EL (cell line): ENCODE measurements around the gene RPL36AL.
"Not testable (repeated sequence)": the region's sequence is repeated elsewhere in the genome, so short reads cannot be mapped to it uniquely, and the experiment has no call there.

Experiments
- DNase-seq: peaks from one replicate; pipeline ENCODE4 v3.0.0-alpha.2; 2016

Gene RPL36AL

DNA sequence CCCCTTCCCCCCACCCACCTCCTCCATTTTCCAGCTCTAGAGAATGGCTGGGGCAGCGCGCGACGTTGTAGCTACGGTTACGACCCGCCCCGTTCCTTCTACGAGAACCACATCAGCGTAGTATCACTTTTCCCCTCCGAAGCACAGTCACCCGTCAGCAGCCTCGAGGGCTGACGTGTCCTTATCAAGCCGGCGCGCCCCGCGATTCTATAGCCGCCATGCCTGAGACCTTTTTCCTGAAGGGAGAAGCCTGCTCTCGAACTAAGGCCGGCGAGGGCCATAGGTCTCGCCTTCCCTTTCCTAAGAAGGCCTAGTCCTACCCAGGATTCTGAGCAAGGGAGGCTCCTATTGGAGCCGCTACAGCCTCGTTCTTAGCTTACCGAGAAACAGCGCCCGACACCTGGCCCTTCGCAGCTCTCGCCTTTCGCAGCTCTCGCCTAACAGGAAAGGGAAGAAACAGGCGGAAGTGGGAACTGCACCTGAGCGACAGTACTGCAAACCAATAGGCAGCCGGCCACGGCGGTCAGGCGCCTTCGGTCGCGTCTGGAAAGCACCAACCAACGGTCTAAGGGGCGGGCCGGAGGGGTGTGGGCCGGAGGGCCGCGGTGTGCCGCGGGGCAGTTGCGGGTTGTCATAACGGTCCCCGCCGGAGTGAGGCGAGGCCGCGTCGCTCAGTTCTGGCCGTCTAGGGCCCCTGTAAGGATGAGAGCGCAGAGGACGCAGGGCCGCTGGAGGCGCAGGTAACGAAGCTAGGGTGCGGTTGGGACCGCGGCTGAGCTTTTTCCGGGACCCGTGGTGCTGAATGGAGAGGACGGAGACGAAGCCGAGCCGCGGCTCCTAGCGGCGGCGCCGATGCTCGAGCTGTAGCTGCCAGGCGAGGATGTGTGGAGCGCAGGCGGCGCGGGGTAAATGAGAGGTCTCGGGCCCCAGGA is at the start of gene RPL36AL, which contains the start of gene MGAT2:
Gene RPL36AL (minus strand): TSS at position 445 of the 932 bp plus-strand sequence. CDS start 1,522 bp downstream, outside the sequence.
Gene MGAT2 (plus strand): TSS at position 618 of the 932 bp plus-strand sequence. CDS start 470 bp downstream, outside the sequence.
- peak; percentile 99 for DNase-seq

DNA sequence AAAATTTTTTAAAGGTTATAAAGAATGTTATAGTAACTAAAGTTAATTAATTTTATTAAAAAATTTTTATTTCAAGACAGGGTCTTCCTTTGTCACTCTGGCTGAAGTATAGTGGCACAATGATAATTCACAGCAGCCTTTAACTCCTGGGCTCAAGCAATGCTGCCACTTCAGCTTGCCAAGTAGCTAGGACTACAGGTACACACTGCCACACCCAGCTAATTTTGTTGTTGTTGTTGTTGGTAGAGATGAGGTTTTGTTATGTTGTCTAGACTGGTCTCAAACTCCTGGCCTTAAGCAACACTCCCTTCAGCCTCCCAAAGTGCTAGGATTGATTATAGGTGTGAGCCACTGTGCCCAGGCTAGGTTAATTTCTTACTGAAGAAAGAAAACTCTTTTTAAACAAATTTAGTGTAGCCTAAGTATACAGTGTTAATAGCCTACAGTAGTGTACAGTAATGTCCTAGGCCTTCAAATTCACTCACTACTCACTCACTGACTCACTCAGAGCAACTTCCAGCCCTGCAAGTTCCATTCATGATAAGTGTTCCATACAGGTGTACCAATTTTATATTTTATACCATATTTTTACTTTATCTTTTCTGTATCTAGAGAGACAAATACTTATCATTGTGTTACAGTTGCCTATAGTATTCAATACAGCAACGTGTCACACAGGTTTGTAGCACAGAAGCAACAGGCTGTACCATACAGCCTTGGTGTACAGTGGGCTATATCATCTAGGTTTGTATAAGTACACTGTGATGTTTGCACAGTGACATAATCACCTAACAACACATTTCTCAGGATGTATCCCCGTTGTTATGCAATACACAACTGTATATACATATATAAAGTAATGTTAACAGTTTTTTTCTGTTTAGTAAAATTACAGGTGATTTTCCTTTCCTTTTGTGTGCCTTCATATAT is 39.4 kb upstream of the RPL36AL start:
- no peak for DNase-seq

DNA sequence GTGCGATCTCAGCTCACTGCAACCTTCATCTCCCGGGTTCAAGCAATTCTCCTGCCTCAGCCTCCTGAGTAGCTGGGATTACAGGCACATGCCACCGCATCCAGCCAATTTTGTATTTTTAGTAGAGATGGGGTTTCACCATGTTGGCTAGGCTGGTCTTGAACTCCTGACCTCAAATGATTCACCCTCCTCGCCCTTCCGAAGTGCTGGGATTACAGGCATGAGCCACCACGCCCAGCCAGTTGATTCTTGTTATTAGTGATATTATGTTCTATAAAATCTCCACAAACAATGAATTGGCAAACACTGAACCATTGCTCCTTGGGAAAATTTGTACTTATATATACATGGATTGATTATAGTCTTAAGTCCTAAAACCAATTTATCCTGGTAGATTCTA is 37.1 kb upstream of the RPL36AL start:
- not testable (repeated sequence) for DNase-seq

DNA sequence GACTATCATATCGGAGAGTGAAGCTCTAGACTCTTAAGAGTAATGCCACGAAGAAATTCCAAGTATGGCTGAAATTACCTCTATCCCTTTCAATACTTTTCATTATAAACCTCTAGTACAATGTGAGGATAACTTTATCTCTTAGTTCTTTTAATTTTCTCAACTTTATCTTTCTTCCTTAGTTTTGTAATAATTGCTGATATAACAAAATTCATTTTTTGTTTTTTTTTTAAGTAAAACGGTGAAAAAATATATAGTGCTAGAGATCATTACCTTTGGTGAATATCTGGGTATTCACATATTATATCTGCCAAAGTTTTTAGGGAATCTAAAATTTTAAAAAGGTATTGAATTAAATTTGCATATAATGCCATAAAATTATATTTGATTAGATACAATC is 34.1 kb upstream of the RPL36AL start:
- DNase-seq: no peak

DNA sequence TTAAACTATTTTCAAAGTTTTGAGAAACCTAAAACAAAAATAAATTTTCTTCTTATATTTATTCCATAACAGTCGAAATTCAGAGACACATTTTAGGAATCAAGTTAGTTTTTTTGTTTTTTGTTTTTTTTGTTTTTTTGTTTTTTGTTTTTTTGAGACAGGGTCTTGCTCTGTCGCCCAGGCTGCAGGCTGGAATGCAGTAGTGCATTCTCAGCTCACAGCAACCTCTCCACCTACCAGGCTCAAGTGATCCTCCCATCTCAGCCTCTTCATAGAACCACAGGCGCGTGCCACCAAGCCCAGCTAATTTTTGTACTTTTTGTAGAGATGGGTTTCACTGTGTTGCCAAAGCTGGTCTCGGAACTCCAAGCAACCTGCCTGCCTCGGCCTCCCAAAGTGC is 33.1 kb upstream of the RPL36AL start:
- DNase-seq: no peak

DNA sequence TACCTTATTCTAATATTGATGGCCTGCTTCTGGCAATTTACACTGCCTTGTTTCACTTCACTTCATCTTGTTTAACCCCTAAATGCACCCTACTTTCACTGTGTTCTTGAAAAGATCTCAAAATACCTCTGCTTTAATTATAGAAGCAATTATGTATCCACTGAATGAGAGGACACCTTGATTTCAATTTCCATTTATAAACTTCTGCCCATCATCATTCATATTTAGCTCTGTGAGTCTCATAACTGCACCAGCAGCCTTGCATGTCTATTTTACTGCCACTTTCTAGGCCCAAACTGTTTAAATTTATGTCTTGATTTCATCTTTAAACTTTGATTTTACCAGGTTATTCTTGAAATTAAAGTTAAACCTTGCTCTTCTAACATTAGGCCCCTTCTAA is 21.7 kb upstream of the RPL36AL start:
- DNase-seq: no peak

DNA sequence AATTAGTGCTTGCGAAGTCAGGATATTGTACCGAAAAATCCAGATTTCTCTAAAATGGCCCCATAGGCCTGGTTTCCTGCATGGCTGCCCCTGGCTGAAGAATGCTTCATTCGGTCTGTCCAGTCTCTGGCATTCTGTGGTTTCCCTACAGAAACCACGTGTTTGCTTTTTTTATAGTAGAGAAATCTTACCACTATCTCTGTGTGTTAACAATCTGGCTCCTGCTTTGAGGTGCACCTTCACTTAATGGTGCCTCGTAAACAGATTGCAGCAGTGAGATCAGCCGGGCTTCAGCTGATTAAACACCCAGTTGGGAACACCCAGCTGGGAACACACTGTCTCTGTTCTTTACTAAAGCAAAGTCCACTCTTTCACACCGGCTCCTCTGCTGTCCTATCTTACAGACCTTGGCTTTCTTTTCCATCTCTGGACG is 21.3 kb upstream of the RPL36AL start:
- peak; percentile 49 for DNase-seq

DNA sequence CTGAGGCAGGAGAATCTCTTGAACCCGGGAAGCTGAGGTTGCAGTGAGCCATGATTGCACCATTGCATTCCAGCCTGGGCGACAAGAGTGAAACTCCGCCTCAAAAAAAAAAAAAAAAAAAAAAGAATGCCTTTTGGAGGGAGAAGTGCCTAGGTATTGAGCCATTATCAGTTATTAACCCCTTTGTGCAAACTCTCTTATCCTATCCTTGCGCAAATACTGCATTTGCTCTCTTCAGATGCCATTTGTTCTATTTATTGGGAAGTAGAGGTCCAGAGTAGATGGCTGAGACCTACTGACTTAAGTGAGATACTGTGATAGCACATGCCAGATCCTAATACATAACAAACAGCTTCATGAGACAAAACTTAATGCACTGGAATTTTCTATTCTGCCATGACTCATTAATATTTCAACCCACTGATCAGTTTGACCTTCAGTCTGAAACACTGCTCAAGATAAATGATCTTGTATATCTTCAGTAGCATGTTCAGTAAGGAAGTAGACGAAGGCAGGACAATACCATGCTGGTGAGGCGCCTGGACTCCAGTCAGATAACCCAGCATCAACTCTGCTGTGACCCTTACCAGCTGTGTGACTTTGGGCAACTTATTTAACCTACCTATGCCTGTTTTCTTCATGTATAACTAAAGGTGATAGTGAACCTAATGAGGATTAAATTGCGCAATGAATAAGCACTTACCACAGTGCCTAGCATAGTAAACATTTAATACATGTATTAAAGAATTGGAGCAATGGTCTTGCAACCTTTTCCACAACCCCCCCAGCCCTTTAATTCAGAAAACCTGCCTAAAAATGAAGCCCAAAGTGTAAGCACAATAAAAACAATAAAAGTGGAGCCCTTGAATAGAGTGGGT is 20.4 kb upstream of the RPL36AL start:
- DNase-seq: no peak

DNA sequence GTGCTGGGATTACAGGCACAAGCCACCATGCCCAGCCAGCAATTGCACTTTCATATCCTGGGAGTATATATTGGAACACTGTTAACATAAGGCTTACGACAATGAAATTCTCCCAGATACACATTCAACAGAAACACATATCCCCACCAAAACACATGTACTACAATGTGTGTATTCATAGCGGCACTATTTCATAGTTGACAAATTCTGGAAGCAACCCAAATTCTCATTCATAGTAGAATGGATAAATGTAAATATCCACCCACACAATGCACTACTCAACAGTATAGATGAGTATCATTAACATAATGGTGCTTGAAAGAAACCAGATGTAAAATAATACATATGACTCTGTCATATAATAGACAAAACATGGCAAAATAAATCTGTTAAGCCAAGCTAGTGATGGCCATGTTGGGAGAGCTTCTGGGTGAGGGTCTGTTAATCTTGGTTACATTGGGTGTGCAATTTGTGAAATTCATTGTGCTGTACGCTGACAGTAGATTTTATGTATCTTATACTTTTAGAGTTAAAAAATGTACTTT is 17.2 kb upstream of the RPL36AL start:
- DNase-seq: no peak

DNA sequence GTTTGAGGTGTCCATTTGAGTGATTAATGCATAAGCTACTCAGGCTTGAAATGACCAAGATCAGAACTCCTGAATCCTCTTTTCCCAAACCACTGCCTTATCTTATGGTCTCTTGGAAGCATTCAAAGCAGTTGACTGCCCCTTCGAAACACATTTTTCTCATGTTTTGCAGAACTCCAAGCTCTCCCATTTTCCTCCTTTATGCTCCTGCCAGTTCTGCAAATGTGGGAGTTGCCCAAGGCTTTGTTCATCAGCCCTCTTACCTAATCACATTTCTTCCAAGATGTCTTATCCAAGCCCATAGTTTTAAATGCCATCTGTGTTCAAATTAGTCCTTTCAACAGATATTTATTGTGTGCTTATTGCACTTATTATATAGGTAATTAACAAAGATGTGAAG is 16.4 kb upstream of the RPL36AL start:
- DNase-seq: no peak

DNA sequence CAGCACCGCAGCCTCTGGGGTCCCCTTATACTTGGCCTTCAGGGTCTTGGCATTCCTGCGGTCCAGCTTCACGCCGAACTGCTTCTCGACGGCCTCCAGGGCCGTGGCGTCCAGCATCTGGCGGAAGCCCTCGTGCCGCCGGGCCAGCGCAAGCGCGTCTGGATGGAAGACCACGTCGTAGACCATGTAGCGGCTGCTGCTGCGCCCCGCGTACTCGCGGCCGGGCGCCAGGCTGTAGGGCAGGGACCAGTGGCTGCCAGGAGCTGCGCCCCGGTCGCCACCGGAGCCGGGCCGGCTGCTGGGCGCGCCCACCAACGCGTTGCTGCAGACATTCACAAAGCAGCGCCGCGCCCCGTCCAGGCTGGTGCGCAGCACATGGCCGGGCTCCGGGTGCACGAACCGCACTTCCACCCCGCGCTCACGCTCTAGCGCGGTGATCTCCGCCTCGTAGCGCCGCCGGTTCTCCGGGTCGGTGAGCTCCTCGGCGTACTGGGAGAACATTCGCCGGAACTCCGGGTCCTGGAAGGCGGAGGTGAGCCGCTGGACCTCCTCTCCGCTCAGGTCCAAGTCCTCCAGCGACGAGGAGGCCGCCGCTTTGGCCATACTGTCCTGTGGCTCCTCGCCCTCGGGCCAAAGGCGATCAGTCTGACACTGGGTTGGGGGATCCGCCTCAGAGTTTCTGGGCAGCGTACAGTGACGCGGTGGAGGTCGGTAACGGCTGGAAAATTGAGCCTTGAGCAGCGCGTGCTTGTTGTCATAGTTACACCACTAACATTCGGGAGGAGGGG is 14.3 kb upstream of the RPL36AL start, which contains the start of gene DNAAF2:
Gene DNAAF2 (minus strand): TSS at position 698 of the 788 bp plus-strand sequence. CDS start 95 bp downstream, at position 603.
- DNase-seq: peak; percentile 73

DNA sequence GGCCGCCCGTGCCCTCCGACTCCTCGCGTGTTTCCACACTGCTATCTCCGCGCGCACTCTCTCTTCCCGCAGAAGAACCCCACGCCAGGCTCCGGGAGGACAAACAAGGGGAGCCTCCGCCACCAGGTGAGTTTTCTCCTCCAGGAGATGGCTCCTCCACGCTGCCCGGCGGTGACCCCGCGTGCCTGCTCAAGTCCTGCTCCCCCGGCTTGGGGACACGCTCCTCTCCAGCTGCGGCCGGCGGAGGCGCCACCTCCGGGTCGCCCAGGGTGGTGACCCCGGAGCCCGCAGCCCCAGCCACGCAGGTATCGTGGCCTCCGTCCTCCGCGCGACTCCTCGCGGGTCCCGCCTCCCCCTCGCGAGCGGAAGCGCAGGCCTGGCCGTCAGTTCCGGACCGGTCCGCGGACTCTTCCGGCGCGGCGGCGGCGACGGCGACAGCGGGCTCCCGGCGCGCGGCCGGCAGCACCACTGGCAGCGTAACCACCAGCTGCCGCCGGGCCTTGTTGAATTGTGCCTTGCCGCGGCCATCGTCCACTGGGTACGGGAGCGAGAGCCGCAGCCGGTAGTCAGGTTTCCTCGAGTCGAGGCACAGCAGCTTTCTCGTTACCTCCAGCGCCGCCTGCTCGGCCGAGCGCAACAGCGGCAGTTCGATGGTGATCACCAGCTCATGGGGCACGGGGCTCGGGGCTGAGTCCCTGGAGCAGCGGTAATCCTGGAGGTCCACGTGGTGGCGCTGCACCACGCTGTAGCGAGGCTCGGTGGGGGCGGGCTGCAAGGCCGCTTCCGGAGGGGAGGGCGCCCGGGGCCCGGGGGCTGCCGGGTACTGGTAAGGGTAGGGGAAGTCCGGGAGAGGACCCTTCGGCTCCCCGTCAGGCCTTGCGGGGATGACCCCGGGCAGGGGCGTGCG is 13.5 kb upstream of the RPL36AL start:
- DNase-seq: peak; percentile 96

DNA sequence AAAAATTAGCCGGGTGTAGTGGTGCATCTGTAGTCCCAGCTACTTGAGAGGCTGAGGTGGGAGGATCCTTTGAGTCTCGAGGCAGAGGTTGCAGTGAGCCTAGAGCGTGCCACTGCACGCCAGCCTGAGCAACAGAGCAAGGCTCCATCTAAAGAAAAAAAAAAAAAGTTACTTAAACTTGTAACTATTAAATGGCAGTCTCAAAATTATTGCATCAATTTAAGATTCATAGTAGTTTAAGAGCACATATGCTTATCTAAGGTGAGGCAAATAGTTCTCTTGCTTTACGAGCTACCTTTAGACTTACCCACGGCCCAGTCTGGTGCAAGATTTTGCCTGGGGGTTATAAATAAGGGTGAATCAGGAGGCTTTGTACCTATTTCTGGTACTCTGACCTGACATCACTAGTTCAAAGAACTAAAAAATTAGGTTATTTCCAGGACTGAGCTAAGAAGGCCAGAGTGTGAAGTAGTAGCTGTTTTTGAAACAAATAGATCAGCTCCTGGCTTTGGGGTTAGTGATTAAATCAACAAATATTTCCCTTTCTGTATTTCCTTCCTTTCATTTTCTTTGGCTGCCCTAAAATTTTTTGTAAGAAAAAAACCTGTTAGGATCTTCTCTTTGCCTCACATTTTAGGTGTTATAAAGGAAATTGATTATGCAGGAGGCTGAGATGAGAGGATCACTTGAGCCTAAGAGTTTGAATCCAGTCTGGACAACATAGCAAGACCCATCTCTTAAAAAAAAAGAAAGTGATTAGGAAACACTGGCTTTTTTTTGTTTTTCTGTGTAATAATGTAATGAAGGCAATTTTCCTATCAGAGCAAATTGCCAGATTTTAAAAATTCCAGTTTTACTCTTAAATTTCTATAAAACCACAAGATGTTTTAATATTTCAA is 3.8 kb upstream of the RPL36AL start:
- DNase-seq: no peak

DNA sequence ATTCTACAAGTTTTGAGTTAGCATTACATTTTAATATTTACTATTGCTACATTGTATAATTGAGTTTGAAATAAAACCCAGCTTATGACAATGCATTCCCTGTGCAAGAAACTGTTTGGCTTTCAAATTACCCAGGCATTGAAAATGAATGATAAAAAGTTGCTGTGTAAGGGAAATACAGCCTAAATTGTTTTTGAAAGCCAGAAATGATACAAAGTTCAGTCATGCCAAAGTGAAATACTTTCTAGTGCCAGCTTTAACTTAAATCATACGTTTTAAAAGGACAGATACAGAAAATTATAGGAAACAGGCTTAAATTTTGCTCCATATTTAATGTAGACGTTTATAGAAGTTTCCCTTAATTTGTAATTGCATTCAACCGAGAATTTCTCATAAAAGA is 3.0 kb upstream of the RPL36AL start:
- DNase-seq: no peak

DNA sequence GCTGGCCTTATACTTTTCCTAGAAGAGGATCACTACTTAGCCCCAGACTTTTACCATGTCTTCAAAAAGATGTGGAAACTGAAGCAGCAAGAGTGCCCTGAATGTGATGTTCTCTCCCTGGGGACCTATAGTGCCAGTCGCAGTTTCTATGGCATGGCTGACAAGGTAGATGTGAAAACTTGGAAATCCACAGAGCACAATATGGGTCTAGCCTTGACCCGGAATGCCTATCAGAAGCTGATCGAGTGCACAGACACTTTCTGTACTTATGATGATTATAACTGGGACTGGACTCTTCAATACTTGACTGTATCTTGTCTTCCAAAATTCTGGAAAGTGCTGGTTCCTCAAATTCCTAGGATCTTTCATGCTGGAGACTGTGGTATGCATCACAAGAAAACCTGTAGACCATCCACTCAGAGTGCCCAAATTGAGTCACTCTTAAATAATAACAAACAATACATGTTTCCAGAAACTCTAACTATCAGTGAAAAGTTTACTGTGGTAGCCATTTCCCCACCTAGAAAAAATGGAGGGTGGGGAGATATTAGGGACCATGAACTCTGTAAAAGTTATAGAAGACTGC is 1.7 kb upstream of the RPL36AL start:
- DNase-seq: peak; percentile 38

DNA sequence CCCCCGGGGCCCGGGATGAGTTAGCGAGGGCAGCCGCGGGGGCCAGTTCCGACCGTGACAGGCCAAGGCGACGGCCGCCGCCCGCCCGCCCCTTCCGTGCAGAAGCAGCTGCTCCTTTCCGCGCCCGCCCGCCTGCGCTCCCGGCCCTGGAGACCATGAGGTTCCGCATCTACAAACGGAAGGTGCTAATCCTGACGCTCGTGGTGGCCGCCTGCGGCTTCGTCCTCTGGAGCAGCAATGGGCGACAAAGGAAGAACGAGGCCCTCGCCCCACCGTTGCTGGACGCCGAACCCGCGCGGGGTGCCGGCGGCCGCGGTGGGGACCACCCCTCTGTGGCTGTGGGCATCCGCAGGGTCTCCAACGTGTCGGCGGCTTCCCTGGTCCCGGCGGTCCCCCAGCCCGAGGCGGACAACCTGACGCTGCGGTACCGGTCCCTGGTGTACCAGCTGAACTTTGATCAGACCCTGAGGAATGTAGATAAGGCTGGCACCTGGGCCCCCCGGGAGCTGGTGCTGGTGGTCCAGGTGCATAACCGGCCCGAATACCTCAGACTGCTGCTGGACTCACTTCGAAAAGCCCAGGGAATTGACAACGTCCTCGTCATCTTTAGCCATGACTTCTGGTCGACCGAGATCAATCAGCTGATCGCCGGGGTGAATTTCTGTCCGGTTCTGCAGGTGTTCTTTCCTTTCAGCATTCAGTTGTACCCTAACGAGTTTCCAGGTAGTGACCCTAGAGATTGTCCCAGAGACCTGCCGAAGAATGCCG is 872 bp upstream of the RPL36AL start:
- peak; percentile 52 for DNase-seq

DNA sequence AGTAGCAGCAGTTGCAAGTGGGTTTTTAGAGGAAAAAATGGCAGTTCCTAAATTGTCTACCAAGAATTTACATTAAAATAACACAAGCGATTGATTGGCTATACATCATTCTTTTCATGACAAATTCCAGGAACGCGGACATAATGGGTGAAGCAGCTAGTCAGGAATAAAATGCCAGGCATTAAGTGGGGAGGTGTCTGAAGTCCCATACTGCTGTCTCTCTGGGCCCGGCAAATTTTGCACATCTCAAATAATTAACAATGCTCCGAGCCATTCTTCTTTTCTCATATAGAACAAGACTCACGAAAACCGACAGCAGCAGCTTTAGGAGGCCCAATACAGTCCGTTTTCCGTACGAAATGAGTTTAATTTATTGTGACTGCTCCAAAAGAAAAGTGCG is 696 bp downstream of the RPL36AL start:
- DNase-seq: no peak

DNA sequence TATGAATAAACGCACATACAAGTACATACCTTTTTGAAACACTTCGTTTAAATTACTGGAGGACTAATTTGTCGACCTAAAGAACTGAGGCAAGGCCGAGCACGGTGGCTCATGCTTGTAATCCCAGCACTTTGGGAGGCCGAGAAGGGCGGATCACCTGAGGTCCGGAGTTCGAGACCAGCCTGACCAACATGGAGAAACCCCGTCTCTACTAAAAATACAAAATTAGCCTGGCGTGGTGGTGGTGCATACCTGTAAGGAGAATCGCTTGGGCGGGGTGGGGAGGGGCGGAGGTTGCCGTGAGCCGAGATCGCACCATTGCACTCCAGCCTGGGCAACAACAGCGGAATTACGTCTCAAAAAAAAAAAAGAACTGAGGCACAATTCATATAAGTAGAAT is 1.2 kb downstream of the RPL36AL start:
- DNase-seq: not testable (repeated sequence)
